HepG2 (cell line): ENCODE measurements around the gene COX6A2. TPM values are rescaled to one million over a fixed set of nuclear protein-coding genes. Genes with fewer than 3 reads are reported as not detected.
A peak's percentile ranks its signal among the peaks of the same experiment; 100 is the strongest.

Source experiments
- CCAR2 ChIP-seq: fragments of 200-400 bp; formaldehyde crosslinking; optimal IDR thresholded peaks from 2 replicates; pipeline ENCODE3; 2018; ENCODE audit warnings: low read depth, mild to moderate bottlenecking, low read length, moderate library complexity
- CHD4 ChIP-seq: fragments of 200-600 bp; sonication (generic); IDR thresholded peaks from 2 replicates; pipeline ENCODE4 v1.7.0; 2017; ENCODE audit warnings: mild to moderate bottlenecking, low read length, borderline replicate concordance
- ESRRA ChIP-seq: sonication (generic); formaldehyde crosslinking; IDR thresholded peaks from 2 replicates; pipeline ENCODE4 v1.5.1; 2020; ENCODE audit warnings: mild to moderate bottlenecking, low read depth, missing genetic modification reagents
- HNRNPL ChIP-seq: fragments of 200-400 bp; formaldehyde crosslinking; IDR thresholded peaks from 2 replicates; pipeline ENCODE4 v1.6.1; 2017; ENCODE audit warnings: mild to moderate bottlenecking, low read depth, low read length
- ISX ChIP-seq: sonication (generic); formaldehyde crosslinking; conservative IDR thresholded peaks from 2 replicates; pipeline ENCODE4 v1.5.0; 2020; ENCODE audit warnings: missing genetic modification reagents
- NONO ChIP-seq, 2 experiments: fragments of 450-650 bp in 1 of 2; sonication (generic) in 1 of 2; formaldehyde crosslinking in 1 of 2; IDR thresholded peaks in 1 of 2; conservative IDR thresholded peaks in 1 of 2; 2 replicates each; pipeline versions ENCODE4 v1.6.1 to v1.8.0; 2017 to 2022; ENCODE audit warnings: mild to moderate bottlenecking in 1 of 2, missing genetic modification reagents in 1 of 2, moderate library complexity in 1 of 2
- NR2F1 ChIP-seq, 2 experiments: fragments of 450-650 bp in 1 of 2; formaldehyde crosslinking in 1 of 2; IDR thresholded peaks; 2 replicates each; pipeline versions ENCODE4 v1.5.0 to v1.6.1; 2016 to 2020; ENCODE audit warnings: mild to moderate bottlenecking in 1 of 2, missing compliant biosample characterization in 1 of 2, missing genetic modification reagents in 1 of 2, moderate library complexity in 1 of 2
- ONECUT2 ChIP-seq: sonication (generic); formaldehyde crosslinking; IDR thresholded peaks from 2 replicates; pipeline ENCODE4 v1.4.0; 2020; ENCODE audit warnings: missing genetic modification reagents
- PITX1 ChIP-seq: sonication (generic); formaldehyde crosslinking; IDR thresholded peaks from 2 replicates; pipeline ENCODE4 v1.5.1; 2020; ENCODE audit warnings: mild to moderate bottlenecking, missing genetic modification reagents
- RBM39 ChIP-seq: fragments of 200-400 bp; formaldehyde crosslinking; IDR thresholded peaks from one replicate; pipeline ENCODE4 v1.6.1; 2018; ENCODE audit warnings: antibody characterized with exemption, mild to moderate bottlenecking, low read depth, low read length; ENCODE audit not compliant: poor library complexity, severe bottlenecking
- RNF2 ChIP-seq: fragments of 450-650 bp; conservative IDR thresholded peaks from 2 replicates; pipeline ENCODE4 v1.6.1; 2016; ENCODE audit warnings: low read depth
- SMAD9 ChIP-seq: sonication (generic); formaldehyde crosslinking; IDR thresholded peaks from 2 replicates; pipeline ENCODE4 v1.5.1; 2020; ENCODE audit warnings: mild to moderate bottlenecking, missing genetic modification reagents
- TBX3 ChIP-seq: fragments of 450-650 bp; IDR thresholded peaks from 2 replicates; pipeline ENCODE4 v1.6.1; 2017; ENCODE audit warnings: antibody characterized with exemption, mild to moderate bottlenecking, inconsistent platforms, borderline replicate concordance
- ZBTB7B ChIP-seq: sonication (generic); formaldehyde crosslinking; IDR thresholded peaks from 2 replicates; pipeline ENCODE4 v1.4.0; 2020; ENCODE audit warnings: missing genetic modification reagents
- ZNF337 ChIP-seq: sonication (generic); formaldehyde crosslinking; IDR thresholded peaks from 2 replicates; pipeline ENCODE4 v1.5.1; 2020; ENCODE audit warnings: missing genetic modification reagents, low read depth, mild to moderate bottlenecking, borderline replicate concordance
- ZNF510 ChIP-seq: sonication (generic); formaldehyde crosslinking; IDR thresholded peaks from 2 replicates; pipeline ENCODE4 v1.4.0; 2020; ENCODE audit warnings: low read depth, mild to moderate bottlenecking, missing genetic modification reagents
- ZNF570 ChIP-seq: sonication (generic); formaldehyde crosslinking; IDR thresholded peaks from 2 replicates; pipeline ENCODE4 v1.4.0; 2020; ENCODE audit warnings: mild to moderate bottlenecking, missing genetic modification reagents, borderline replicate concordance
- ZNF615 ChIP-seq: sonication (generic); formaldehyde crosslinking; IDR thresholded peaks from 2 replicates; pipeline ENCODE4 v1.5.0; 2020; ENCODE audit warnings: mild to moderate bottlenecking, missing genetic modification reagents, borderline replicate concordance
- ZNF761 ChIP-seq: sonication (generic); formaldehyde crosslinking; conservative IDR thresholded peaks from 2 replicates; pipeline ENCODE4 v1.4.0; 2020; ENCODE audit warnings: mild to moderate bottlenecking, missing genetic modification reagents
- polyA plus RNA-seq, 8 experiments: library from polyadenylated mRNA; depleted of rRNA in 3 of 8; stranded (reverse) in 7 of 8; unstranded in 1 of 8; fragments of >200 nt; fragmentation: Illumina TruSeq in 4 of 8; extraction: Trizol in 4 of 8; gene quantifications; 2 replicates each; pipeline versions ENCODE4 v1.2.1 to v1.2.3, GENCODE V29; 2011 to 2016; ENCODE audit warnings: low read depth in 4 of 8, missing spikeins in 1 of 8, mixed read lengths in 1 of 8; ENCODE audit not compliant: insufficient read depth in 1 of 8
- total RNA-seq, 5 experiments: library from RNA; depleted of rRNA; stranded (reverse); fragments of >200 nt; fragmentation: Illumina TruSeq; extraction: Trizol; gene quantifications; 2 replicates each; pipeline ENCODE4 v1.2.3, GENCODE V29; 2016; ENCODE audit warnings: low read depth in 1 of 5
- TF ChIP-seq, protein P1 (sequence below): sonication (generic); formaldehyde crosslinking; IDR thresholded peaks from 2 replicates; pipeline ENCODE4 v1.4.0; 2020; ENCODE audit warnings: mild to moderate bottlenecking, missing genetic modification reagents
- TF ChIP-seq, protein P2 (sequence below): sonication (generic); formaldehyde crosslinking; IDR thresholded peaks from 2 replicates; pipeline ENCODE4 v1.5.0; 2020; ENCODE audit warnings: missing genetic modification reagents

Gene COX6A2
- total and polyA plus RNA-seq, 2 of the 13 experiments (the other 11 are each of a cell fraction or from before 2014, with no cell fraction given): not detected

DNA sequence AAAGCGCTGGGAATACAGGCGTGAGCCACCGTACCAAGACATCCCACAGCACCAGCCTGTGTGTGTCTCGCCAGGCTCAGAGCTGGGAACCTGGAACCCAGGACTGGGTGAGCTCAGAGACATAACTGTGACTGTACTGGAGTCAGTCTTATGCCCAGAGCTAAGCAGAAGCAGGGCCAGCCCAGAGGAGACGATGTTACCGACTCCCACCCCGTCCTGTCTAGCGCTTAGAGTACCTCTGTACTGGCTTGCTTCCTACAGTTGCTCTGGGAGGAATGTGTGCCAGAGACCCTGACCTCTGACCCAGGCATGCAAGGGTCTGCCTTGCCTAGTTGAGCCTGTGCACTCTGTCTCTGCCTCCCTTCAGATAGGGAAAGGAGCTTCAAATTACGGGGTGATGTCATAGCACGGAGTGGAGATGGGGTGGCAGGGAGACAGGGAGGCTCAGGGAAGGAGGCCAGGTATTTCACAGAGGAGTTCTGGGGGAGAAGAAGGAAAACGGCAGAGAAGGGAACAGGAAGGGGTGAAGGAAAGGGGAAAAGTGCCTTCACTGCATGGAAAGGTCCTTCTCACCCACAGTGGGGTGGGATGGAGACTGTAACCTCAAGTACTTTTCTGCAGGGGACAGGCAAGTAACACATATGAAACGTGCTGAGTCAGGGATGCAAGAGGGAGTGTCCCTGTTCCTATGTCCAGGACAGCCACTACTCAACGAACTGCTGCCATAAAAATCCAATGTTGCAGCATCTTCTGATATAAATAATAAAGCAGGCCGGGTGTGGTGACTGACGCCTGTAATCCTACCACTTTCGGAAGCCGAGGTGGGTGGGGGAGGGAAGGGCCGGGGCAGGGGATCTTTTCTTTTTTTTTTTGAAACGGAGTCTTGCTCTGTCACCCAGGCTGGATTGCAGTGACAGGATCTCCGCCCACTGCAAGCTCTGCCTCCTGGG, 25.4 kb upstream of the COX6A2 start (continued):
- TF ChIP-seq NONO (IDR thresholded peaks at IDR 0.05): no peak
- peak; percentile 78; the same call in 1 of the 2 replicates for TF ChIP-seq NONO (CRISPR knock-in tag; conservative IDR thresholded peaks at IDR 0.05)
- no peak for TF ChIP-seq ZNF615 (CRISPR knock-in tag)
- peak; percentile 76; the same call in 1 of the 2 replicates for TF ChIP-seq ZBTB7B (CRISPR knock-in tag)
- peak; percentile 94 to 97 for TF ChIP-seq NR2F1 (CRISPR knock-in tag; IDR thresholded peaks at IDR 0.05)
- no peak for TF ChIP-seq CHD4
- TF ChIP-seq ZNF337: no peak
- peak; percentile 77 for TF ChIP-seq PITX1 (CRISPR knock-in tag)
- no peak; the same call in 1 of the 2 replicates for TF ChIP-seq ESRRA (CRISPR knock-in tag)
- TF ChIP-seq, protein P1, sequence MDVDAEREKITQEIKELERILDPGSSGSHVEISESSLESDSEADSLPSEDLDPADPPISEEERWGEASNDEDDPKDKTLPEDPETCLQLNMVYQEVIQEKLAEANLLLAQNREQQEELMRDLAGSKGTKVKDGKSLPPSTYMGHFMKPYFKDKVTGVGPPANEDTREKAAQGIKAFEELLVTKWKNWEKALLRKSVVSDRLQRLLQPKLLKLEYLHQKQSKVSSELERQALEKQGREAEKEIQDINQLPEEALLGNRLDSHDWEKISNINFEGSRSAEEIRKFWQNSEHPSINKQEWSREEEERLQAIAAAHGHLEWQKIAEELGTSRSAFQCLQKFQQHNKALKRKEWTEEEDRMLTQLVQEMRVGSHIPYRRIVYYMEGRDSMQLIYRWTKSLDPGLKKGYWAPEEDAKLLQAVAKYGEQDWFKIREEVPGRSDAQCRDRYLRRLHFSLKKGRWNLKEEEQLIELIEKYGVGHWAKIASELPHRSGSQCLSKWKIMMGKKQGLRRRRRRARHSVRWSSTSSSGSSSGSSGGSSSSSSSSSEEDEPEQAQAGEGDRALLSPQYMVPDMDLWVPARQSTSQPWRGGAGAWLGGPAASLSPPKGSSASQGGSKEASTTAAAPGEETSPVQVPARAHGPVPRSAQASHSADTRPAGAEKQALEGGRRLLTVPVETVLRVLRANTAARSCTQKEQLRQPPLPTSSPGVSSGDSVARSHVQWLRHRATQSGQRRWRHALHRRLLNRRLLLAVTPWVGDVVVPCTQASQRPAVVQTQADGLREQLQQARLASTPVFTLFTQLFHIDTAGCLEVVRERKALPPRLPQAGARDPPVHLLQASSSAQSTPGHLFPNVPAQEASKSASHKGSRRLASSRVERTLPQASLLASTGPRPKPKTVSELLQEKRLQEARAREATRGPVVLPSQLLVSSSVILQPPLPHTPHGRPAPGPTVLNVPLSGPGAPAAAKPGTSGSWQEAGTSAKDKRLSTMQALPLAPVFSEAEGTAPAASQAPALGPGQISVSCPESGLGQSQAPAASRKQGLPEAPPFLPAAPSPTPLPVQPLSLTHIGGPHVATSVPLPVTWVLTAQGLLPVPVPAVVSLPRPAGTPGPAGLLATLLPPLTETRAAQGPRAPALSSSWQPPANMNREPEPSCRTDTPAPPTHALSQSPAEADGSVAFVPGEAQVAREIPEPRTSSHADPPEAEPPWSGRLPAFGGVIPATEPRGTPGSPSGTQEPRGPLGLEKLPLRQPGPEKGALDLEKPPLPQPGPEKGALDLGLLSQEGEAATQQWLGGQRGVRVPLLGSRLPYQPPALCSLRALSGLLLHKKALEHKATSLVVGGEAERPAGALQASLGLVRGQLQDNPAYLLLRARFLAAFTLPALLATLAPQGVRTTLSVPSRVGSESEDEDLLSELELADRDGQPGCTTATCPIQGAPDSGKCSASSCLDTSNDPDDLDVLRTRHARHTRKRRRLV: no peak
- no peak for TF ChIP-seq ZNF510 (CRISPR knock-in tag)
- no peak for TF ChIP-seq ZNF761 (CRISPR knock-in tag)
- no peak for TF ChIP-seq HNRNPL
- TF ChIP-seq RBM39: no peak
- no peak for TF ChIP-seq RNF2
- TF ChIP-seq ONECUT2 (CRISPR knock-in tag): no peak
- no peak for TF ChIP-seq CCAR2
- TF ChIP-seq ISX (CRISPR knock-in tag): no peak
- TF ChIP-seq TBX3: no peak
- no peak for TF ChIP-seq SMAD9 (CRISPR knock-in tag)
- TF ChIP-seq ZNF570 (CRISPR knock-in tag): no peak
- TF ChIP-seq, protein P2, sequence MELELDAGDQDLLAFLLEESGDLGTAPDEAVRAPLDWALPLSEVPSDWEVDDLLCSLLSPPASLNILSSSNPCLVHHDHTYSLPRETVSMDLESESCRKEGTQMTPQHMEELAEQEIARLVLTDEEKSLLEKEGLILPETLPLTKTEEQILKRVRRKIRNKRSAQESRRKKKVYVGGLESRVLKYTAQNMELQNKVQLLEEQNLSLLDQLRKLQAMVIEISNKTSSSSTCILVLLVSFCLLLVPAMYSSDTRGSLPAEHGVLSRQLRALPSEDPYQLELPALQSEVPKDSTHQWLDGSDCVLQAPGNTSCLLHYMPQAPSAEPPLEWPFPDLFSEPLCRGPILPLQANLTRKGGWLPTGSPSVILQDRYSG (CRISPR knock-in tag): no peak
